SKM-1 (cell line): Measurements from ENCODE around the gene KBTBD7.
"Not testable (repeated sequence)": the region's sequence is repeated elsewhere in the genome, so short reads cannot be mapped to it uniquely, and the experiment has no call there.

Experiments
- DNase-seq: peaks from one replicate; lab custom pipeline; 2025; ENCODE audit not compliant: unreplicated experiment; lab: John Stamatoyannopoulos, UW

KBTBD7 gene

DNA sequence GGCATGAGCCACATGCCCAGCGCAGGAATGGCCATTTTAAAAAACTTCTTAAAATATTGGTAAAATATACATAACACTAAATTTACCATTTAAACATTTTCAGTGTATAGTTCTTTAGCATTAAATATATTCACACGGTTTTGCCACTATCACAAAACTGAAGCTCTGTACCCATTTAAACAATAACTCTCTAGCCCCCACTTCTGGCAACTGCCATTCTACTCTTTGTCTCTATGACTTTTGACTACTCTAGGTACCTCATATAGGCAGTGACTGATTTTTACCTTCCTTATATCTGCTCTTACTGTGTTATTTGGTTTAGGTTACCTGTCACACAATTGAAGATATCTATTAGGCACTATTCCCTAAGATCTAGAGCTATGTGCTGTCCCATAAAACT, 2.3 kb upstream of the KBTBD7 start:
- DNase-seq, result no peak

- no peak for DNase-seq
These were observed 1.6 kb upstream of the KBTBD7 start for GRCh38 chr13:41196011-41196410.

GRCh38 chr13:41193469-41193868, 900 bp downstream of the KBTBD7 start:
- DNase-seq, result no peak

DNA sequence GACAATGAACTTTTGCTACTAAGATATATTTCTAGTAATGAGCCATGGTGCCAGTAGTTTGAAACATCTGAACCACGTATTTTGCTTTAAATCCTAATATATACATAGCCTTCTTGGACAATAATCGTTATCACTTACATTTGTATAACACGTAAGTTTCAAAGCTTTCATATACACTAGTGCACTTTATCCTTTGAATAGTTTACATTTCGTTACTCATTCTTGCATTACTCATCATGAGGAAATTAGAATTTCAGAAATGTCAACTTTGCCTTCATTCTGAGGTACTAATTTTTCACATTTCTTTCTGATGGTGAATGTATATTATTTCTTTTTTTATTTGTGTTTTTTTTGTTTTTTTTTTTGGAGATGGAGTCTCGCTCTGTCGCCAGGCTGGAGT, 5.8 kb downstream of the KBTBD7 start:
- no peak for DNase-seq

GRCh38 chr13:41186481-41186880, 7.9 kb downstream of the KBTBD7 start:
- no peak for DNase-seq

DNA sequence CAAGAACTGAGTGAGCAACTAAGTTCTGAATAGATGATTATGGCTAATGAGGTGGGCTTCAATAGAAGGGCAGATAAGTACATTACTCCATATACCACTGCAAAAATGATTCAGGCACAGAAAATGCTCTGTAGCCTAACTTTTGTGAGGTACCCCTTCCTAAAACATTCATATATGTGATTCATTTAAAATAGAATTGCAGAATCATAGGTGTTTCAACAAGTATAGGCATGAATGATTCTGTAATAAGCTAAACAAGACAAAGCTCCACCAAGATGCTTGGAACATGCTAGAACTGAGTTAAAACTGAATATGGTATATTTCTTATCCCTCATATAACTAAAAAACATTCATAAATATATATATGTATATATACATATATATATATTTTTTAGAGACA, 12.1 kb downstream of the KBTBD7 start:
- DNase-seq, result no peak

DNA sequence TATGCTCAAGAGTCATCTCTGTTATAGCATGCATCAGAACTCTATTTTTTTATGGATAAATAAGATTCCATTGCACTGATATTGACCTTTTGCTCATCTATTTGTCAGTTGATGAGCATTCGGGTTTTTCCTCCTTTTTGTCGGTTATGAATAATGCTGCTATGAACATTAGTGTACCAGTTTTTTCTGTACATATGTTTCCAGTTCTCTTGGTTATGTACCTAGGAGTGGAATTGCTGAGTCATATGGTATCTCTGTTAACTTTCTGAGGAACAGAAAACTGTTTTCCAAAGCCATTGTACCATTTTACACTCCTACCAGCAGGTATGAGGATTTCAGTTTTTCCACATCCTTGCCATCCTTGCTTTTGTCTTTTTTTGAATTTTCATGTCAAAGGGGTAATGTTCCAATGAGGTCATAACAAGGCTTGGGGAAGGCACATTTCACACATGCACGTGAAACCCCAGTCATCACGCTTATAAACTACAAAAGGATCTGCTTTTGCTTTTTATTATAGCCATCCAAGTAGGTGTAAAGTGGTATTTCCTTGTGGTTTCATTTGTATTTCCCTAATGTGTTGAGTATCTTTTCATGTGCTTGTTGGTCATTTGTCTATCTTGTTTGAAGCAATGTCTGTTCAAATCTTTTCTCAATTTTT, 14.6 kb downstream of the KBTBD7 start:
- no peak for DNase-seq

DNA sequence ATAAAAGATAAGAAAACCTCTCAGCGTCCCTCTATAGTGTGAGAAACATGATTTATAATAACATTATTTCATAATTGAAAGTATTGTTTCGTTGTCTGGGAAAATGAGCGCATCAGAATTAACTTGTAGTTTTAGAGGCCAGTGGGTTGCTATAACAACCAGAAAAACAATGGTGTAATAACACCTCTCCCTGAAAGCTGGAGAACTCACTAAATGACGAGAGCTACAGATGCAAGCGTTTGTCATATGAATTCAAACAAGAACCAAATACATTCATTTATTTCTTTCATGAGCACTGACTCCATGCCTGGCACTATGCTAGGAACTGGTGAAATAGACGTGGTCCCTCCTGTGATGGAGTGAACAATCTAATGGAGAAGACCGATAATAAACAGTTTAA, 16.3 kb downstream of the KBTBD7 start:
- DNase-seq, result no peak

- peak; percentile 68 for DNase-seq
These were observed 16.8 kb downstream of the KBTBD7 start for GRCh38 chr13:41177616-41178015.

GRCh38 chr13:41175576-41175975, 18.8 kb downstream of the KBTBD7 start:
- DNase-seq, result not testable (repeated sequence)

- no peak for DNase-seq
These were observed 32.2 kb downstream of the KBTBD7 start for GRCh38 chr13:41162151-41162550.

DNA sequence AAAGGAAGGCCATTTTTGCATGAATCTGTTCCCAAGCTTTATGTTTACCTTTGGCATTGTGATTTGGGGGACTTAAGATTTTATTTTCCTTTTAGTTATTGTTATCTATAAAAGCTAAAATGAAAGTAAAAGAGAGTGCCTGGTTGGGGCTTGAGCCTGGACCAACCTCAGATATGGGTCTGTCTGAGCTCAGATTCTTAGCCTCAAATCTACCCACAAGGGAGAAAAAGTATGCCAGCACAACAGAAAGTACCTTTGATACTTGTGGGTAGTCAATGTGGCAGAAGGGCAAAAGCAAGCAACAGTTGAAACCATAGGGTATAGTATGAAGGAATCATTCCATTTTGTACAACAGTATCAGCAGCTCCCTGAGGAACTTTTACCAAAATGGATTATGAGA, 35.2 kb downstream of the KBTBD7 start:
- DNase-seq, result no peak

- DNase-seq, result no peak
These were observed 37.2 kb downstream of the KBTBD7 start for GRCh38 chr13:41157048-41157717.

DNA sequence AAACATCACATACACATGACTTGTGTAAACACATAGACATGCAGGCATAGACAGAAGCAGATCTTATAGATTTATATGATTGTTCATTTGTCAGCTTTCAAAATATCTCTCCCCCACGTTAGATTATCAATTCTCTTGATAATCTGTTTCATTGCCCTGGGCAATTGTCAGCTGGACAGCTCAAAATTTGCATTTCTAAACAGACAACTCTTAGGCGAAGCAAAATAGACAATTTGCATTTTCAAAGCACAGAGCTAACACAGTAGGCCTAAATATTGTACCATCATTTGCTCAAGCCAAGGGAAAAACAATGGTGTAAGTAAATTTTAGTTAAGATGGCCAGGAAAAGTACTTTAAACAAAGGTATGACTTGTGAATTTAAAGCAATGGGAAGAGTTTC, 37.7 kb downstream of the KBTBD7 start:
- DNase-seq, result no peak

- DNase-seq, result no peak
These were observed 40.3 kb downstream of the KBTBD7 start for GRCh38 chr13:41154042-41154441.

- no peak for DNase-seq
These were observed 42.4 kb downstream of the KBTBD7 start for GRCh38 chr13:41152005-41152404.

GRCh38 chr13:41150058-41150457, 44.3 kb downstream of the KBTBD7 start:
- no peak for DNase-seq

DNA sequence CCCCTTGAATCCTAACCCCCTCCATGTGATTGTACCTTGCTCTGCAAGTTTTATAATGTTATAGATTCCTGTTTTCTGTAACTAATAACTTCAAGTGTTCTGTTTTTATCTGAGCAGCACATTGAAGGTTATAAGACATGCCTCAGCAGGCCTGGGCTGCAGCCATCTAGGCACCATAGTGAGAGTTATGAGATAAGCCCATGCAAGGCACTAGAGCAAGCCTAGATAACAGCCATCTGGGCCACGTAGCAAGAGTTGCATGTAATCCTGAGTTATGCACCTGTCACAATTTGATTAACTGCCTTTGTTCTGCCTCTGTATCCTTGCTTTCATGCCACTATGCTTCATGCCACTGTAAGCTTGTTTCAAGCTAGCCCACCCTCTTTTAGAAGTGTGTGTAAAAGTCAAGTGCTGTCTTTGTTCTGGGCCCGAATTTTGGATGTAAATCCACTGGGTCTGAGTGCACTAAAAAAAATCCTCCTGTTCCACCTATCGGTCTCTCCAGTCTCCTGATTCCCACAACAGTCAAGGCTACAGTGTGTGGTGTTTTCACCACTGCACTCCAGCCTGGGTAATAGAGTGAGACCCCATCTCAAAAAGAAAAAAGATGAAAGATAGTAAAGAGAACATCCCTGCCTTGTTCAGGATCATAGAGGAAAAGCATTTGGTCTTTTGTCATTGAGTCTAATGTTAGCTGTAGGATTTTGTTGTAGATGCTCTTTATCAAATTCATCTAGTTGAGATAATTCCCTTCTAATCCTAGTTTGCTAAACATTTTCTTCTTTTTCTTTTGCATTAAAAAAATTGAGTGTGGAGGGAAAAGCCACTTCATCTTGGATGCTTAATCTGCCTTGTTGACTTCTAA, 45.7 kb downstream of the KBTBD7 start:
- no peak for DNase-seq

DNA sequence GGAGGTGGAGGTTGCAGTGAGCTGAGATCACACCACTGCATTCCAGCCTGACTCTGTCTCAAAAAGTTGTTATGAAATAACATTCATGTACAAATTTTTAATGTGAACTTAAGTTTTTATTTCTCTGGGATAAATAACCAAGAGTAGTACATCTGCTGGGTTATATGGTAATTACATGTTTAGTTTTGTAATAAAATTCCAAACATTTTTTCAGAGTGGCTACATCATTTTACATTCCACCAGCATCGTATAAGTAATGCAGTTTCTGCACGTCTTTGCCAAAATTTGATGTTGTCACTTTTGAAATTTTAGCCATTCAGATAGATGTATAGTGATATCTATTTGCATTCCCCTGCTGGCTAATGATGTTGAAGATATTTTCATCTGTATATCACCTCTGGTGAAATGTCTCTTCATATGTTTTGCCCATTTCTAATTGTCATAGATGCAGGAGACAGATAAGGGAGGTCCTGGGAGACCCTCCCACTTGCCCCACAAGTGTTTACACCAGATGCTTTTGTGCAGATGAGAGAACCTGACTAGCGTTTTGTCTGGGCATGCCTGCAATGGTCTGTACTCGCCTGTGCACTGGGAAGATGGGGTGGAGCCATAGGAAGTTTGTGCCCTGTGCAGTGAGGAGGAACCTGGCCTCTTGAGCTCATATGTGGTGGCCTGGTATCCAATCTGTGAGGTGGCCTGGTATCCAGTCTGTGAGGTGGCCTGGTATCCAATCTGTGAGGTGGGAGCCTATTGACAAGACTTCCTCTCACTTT, 49.0 kb downstream of the KBTBD7 start:
- no peak for DNase-seq

GRCh38 chr13:41144576-41144975, 49.8 kb downstream of the KBTBD7 start:
- DNase-seq, result no peak
